PC-9 (cell line): ENCODE measurements around the gene FBLIM1.

Experiments used
- CTCF ChIP-seq: fragments of 200-600 bp; sonication (generic); conservative IDR thresholded peaks from 2 replicates; pipeline ENCODE4 v1.6.1; 2017; ENCODE audit warnings: mixed run types, antibody characterized with exemption, mild to moderate bottlenecking, moderate library complexity
- EZH2 ChIP-seq: fragments of 200-600 bp; sonication (generic); IDR thresholded peaks from 2 replicates; pipeline ENCODE4 v1.8.0; 2017; ENCODE audit warnings: antibody characterized with exemption, low read depth

GRCh38 chr1:15825800-15826199 is 67.2 kb downstream of the FBLIM1 start:
- TF ChIP-seq CTCF: no peak
- TF ChIP-seq EZH2: no peak
